Hepatocyte (in vitro differentiated cells): Measurements from ENCODE around the gene MICAL3. TPM values are rescaled to one million over a fixed set of nuclear protein-coding genes. Genes with fewer than 3 reads are reported as not detected.

ENCODE experiments used
- DNase-seq: peaks from one replicate; pipeline ENCODE4 v3.0.0-alpha.2; 2016; ENCODE audit warnings: low spot score
- H2AFZ ChIP-seq: fragments of 200-600 bp; sonication (generic); 2 replicates; pipeline ENCODE4 v1.6.0; 2016; ENCODE audit warnings: antibody characterized with exemption, mild to moderate bottlenecking
- H3K27ac ChIP-seq: fragments of 200-600 bp; sonication (generic); 2 replicates; pipeline ENCODE4 v1.5.1; 2016; ENCODE audit warnings: mild to moderate bottlenecking
- H3K27me3 ChIP-seq: fragments of 200-600 bp; sonication (generic); 2 replicates; pipeline ENCODE4 v1.6.1; 2016
- H3K36me3 ChIP-seq: fragments of 200-600 bp; sonication (generic); replicated peaks from 2 replicates; pipeline ENCODE4 v1.5.1; 2016; ENCODE audit warnings: low read depth; ENCODE audit not compliant: insufficient read depth
- H3K4me1 ChIP-seq: fragments of 200-600 bp; sonication (generic); 2 replicates; pipeline ENCODE4 v1.5.1; 2016; ENCODE audit warnings: mild to moderate bottlenecking, moderate library complexity; ENCODE audit not compliant: insufficient read depth
- H3K4me2 ChIP-seq: fragments of 200-600 bp; sonication (generic); 2 replicates; pipeline ENCODE4 v1.6.0; 2016
- H3K4me3 ChIP-seq: fragments of 200-600 bp; sonication (generic); 2 replicates; pipeline ENCODE4 v1.5.1; 2016; ENCODE audit warnings: mild to moderate bottlenecking
- H3K79me2 ChIP-seq: fragments of 200-600 bp; sonication (generic); 2 replicates; pipeline ENCODE4 v1.6.0; 2017; ENCODE audit warnings: mild to moderate bottlenecking
- H3K9me2 ChIP-seq: fragments of 200-600 bp; sonication (generic); replicated peaks from 2 replicates; pipeline ENCODE4 v1.6.0; 2017; ENCODE audit warnings: mild to moderate bottlenecking; ENCODE audit not compliant: insufficient read depth
- H3K9me3 ChIP-seq: fragments of 200-600 bp; sonication (generic); 2 replicates; pipeline ENCODE4 v1.5.1; 2016; ENCODE audit warnings: low read depth, mild to moderate bottlenecking
- H4K20me1 ChIP-seq: fragments of 200-600 bp; sonication (generic); 2 replicates; pipeline ENCODE4 v1.6.0; 2016; ENCODE audit warnings: mild to moderate bottlenecking; ENCODE audit not compliant: insufficient read depth, poor library complexity, severe bottlenecking
- EZH2 ChIP-seq: fragments of 200-600 bp; sonication (generic); IDR thresholded peaks from 2 replicates; pipeline ENCODE4 v1.6.1; 2016; ENCODE audit warnings: antibody characterized with exemption, mild to moderate bottlenecking, borderline replicate concordance
- EZH2phosphoT487 ChIP-seq: fragments of 200-600 bp; sonication (generic); IDR thresholded peaks from one replicate; pipeline ENCODE4 v1.6.1; 2018; ENCODE audit warnings: antibody characterized with exemption, mild to moderate bottlenecking, low read depth, moderate library complexity; ENCODE audit not compliant: unreplicated experiment, severe bottlenecking
- WGBS: methylation state at CpG from one replicate; pipeline ENCODE4 v1.1.6; 2016; ENCODE audit warnings: low lambda C conversion rate; ENCODE audit errors: missing lambda C conversion rate; 5-methylcytosine and 5-hydroxymethylcytosine counted together
- polyA plus RNA-seq: library from polyadenylated mRNA; unstranded; fragments of >200 nt; fragmentation: Nextera tagmentation; extraction: Ambion mirVana; gene quantifications from 2 replicates; pipeline ENCODE4 v1.2.1, GENCODE V29; 2016
- total RNA-seq: library from RNA; depleted of rRNA; stranded (reverse); fragments of >200 nt; gene quantifications from 2 replicates; pipeline ENCODE4 v1.2.3, GENCODE V29; 2014
- TF ChIP-seq, protein P1 (sequence below): fragments of 200-600 bp; sonication (generic); IDR thresholded peaks from 2 replicates; pipeline ENCODE4 v1.5.1; 2016; ENCODE audit warnings: antibody characterized with exemption, mild to moderate bottlenecking; ENCODE audit not compliant: poor library complexity

Gene MICAL3
- total and polyA plus RNA-seq, 2 experiments from 2014 or later: 4.6 to 22.7 TPM

DNA sequence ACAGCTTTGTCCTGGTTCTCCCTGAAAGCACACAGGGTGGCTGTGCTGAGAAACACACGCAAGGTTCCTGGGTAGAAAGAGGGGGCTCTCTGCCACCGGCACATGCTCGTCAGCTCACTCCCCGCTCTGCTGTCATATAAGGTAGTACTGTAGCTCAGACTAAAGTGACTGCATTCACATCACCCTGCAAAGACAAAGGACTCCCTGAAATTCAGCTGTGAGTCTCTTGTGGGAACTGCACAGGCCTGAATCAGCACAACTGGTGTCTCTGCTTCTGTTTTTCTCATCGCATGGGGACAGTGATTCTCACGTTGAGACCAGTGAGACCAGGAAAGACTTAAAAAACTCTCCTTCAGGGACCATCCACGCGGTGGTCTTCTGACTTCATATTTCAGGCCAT is 126.0 kb downstream of the MICAL3 start:
- WGBS: 87% methylated on average over 8 of the region's 8 CpGs
- DNase-seq: no peak
- no peak overlapping the region for H2AFZ ChIP-seq
- H3K27me3 ChIP-seq: no peaks in the 10 kb centered on the region
- no peak overlapping the region for H3K4me3 ChIP-seq
- H3K36me3 ChIP-seq: no peaks in the 10 kb centered on the region
- H4K20me1 ChIP-seq: no peaks in the 10 kb centered on the region
- no peaks in the 10 kb centered on the region for H3K9me2 ChIP-seq
- H3K27ac ChIP-seq: peak overlapping the region; percentile 89
- no peak overlapping the region for H3K4me2 ChIP-seq
- H3K9me3 ChIP-seq: no peaks in the 10 kb centered on the region
- peaks cover 22% of the 10 kb centered on the region for H3K4me1 ChIP-seq
- no peaks in the 10 kb centered on the region for H3K79me2 ChIP-seq
- TF ChIP-seq EZH2phosphoT487: no peak
- TF ChIP-seq EZH2: no peak
- TF ChIP-seq, protein P1, sequence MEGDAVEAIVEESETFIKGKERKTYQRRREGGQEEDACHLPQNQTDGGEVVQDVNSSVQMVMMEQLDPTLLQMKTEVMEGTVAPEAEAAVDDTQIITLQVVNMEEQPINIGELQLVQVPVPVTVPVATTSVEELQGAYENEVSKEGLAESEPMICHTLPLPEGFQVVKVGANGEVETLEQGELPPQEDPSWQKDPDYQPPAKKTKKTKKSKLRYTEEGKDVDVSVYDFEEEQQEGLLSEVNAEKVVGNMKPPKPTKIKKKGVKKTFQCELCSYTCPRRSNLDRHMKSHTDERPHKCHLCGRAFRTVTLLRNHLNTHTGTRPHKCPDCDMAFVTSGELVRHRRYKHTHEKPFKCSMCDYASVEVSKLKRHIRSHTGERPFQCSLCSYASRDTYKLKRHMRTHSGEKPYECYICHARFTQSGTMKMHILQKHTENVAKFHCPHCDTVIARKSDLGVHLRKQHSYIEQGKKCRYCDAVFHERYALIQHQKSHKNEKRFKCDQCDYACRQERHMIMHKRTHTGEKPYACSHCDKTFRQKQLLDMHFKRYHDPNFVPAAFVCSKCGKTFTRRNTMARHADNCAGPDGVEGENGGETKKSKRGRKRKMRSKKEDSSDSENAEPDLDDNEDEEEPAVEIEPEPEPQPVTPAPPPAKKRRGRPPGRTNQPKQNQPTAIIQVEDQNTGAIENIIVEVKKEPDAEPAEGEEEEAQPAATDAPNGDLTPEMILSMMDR: no peak

- Histone ChIP-seq H3K27me3 (no peaks in the 10 kb centered on the region), H2AFZ (no peak overlapping the region), H3K79me2 (no peaks in the 10 kb centered on the region), H3K9me3 (no peaks in the 10 kb centered on the region), H3K4me2 (no peak overlapping the region), H4K20me1 (no peaks in the 10 kb centered on the region), H3K9me2 (no peaks in the 10 kb centered on the region), H3K4me3 (no peak overlapping the region), H3K4me1 (peaks cover 23% of the 10 kb centered on the region), H3K27ac (peak overlapping the region; percentile 89), H3K36me3 (no peaks in the 10 kb centered on the region)
- WGBS: 57% methylated on average over 4 of the region's 4 CpGs
- TF ChIP-seq EZH2phosphoT487 (no peak), EZH2 (no peak)
- TF ChIP-seq, protein P1: no peak
- no peak for DNase-seq
Observed at GRCh38 chr22:17897858-17898257, 126.5 kb downstream of the MICAL3 start.

- Histone ChIP-seq H3K36me3 (no peaks in the 10 kb centered on the region), H3K9me2 (no peaks in the 10 kb centered on the region), H3K4me3 (no peak overlapping the region), H3K9me3 (no peaks in the 10 kb centered on the region), H3K27ac (peak overlapping the region; percentile 89), H3K4me2 (no peak overlapping the region), H2AFZ (no peak overlapping the region), H3K79me2 (no peaks in the 10 kb centered on the region), H4K20me1 (no peaks in the 10 kb centered on the region), H3K27me3 (no peaks in the 10 kb centered on the region), H3K4me1 (peaks cover 23% of the 10 kb centered on the region)
- no peak for DNase-seq
- TF ChIP-seq EZH2: no peak
- TF ChIP-seq, protein P1: no peak
- no peak for TF ChIP-seq EZH2phosphoT487
- 20% methylated on average over 2 of the region's 2 CpGs for WGBS
Observed at GRCh38 chr22:17897426-17897825, 126.9 kb downstream of the MICAL3 start.

- no peak for TF ChIP-seq EZH2
- no peak for TF ChIP-seq EZH2phosphoT487
- TF ChIP-seq, protein P1: peak; percentile 7
Observed at GRCh38 chr22:17896586-17896985, 127.8 kb downstream of the MICAL3 start.

More at GRCh38 chr22:17896586-17896985, 127.8 kb downstream of the MICAL3 start:
- Histone ChIP-seq H3K36me3 (no peaks in the 10 kb centered on the region), H3K27ac (peak overlapping the region; percentile 89), H3K9me3 (no peaks in the 10 kb centered on the region), H4K20me1 (no peaks in the 10 kb centered on the region), H3K79me2 (no peaks in the 10 kb centered on the region), H3K4me2 (no peak overlapping the region), H3K27me3 (no peaks in the 10 kb centered on the region), H3K4me3 (no peak overlapping the region), H3K4me1 (peaks cover 30% of the 10 kb centered on the region), H2AFZ (no peak overlapping the region), H3K9me2 (no peaks in the 10 kb centered on the region)
- DNase-seq: no peak
- WGBS: 86% methylated on average over 14 of the region's 14 CpGs
